Erythroblast (primary cell): Measurements from ENCODE around the gene ANGPT4.

Experiments
- GATA1 ChIP-seq: IDR thresholded peaks from 2 replicates; pipeline ENCODE4 v1.6.1; 2011; ENCODE audit warnings: low read depth, mild to moderate bottlenecking, control low read depth, low read length, moderate library complexity
- POLR2A ChIP-seq: IDR thresholded peaks from 2 replicates; pipeline ENCODE4 v1.6.1; 2011; ENCODE audit warnings: mild to moderate bottlenecking, low read length

DNA sequence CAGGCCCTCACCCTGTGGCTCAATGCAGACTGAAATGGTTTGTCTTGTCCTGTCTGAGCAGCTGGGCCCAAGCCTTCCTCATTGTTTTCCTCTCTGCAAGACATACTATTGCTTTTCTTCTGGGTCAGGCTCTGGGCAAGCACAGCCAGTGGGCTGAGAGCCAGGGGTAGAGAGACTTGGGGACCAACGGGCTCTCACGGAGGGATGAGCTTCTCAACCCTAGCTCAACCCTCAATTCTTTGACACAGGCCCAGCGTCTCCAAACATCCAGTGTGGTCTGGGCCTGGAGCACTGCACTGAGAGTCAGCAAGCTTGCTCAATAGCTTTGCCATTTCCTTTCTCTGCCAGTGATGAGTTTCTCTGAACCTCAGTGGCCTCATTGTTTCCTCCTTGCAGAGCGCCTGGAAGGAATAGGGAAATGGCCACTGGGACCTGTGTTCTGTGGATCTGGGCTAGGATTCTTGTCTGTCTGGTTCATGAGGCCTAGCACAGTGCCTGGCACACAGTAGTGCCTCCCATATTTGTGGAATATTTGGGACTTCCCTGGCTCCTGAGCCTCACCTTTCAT lies 9.3 kb downstream of the ANGPT4 start:
- TF ChIP-seq POLR2A (no peak), GATA1 (no peak)
